MCF 10A (cell line): Measurements from ENCODE around the gene TMEM163. TPM values are rescaled to one million over a fixed set of nuclear protein-coding genes. Genes with fewer than 3 reads are reported as not detected.
A peak's percentile ranks its signal among the peaks of the same experiment; 100 is the strongest.

ENCODE experiments used
- BruUV-seq: library from RNA; stranded (reverse); fragments of 400-500 nt; replicated peaks from 2 replicates; lab custom pipeline; 2021; lab: Mats Ljungman, UMichigan
- CTCF ChIA-PET: fragments of 300-600 bp; sonication (Branson Sonifier 250); formaldehyde crosslinking; extraction: SDS; loops from one replicate; lab custom pipeline; 2021; ENCODE audit warnings: antibody characterized with exemption, inconsistent platforms; lab: Yijun Ruan, JAX
- POLR2A ChIA-PET: fragments of 300-600, 350-650 bp; sonication (Branson Sonifier 250); formaldehyde crosslinking; extraction: SDS; loops from one replicate; lab custom pipeline; 2020; ENCODE audit warnings: antibody characterized with exemption, inconsistent platforms; lab: Yijun Ruan, JAX
- DNase-seq: peaks from one replicate; pipeline ENCODE4 v3.0.0-alpha.2; 2018; ENCODE audit not compliant: unreplicated experiment
- H3K27ac Mint-ChIP-seq: one replicate; pipeline ENCODE4 v1.8.0; 2022; ENCODE audit warnings: mild to moderate bottlenecking, low read depth, mixed read lengths; ENCODE audit not compliant: unreplicated experiment
- H3K27me3 Mint-ChIP-seq: one replicate; pipeline ENCODE4 v1.8.0; 2022; ENCODE audit warnings: mixed read lengths; ENCODE audit not compliant: insufficient read depth, unreplicated experiment
- H3K36me3 Mint-ChIP-seq: one replicate; pipeline ENCODE4 v1.8.0; 2022; ENCODE audit warnings: mild to moderate bottlenecking, moderate library complexity, mixed read lengths; ENCODE audit not compliant: insufficient read depth, unreplicated experiment
- H3K4me1 Mint-ChIP-seq: one replicate; pipeline ENCODE4 v1.8.0; 2022; ENCODE audit warnings: mixed read lengths; ENCODE audit not compliant: insufficient read depth, unreplicated experiment
- H3K4me3 Mint-ChIP-seq: one replicate; pipeline ENCODE4 v1.8.0; 2022; ENCODE audit warnings: mild to moderate bottlenecking, moderate library complexity, mixed read lengths; ENCODE audit not compliant: unreplicated experiment
- H3K9me3 Mint-ChIP-seq: one replicate; pipeline ENCODE4 v1.8.0; 2022; ENCODE audit warnings: mixed read lengths; ENCODE audit not compliant: unreplicated experiment
- CTCF ChIP-seq: fragments of 200-600 bp; IDR thresholded peaks from one replicate; pipeline ENCODE4 v1.8.0; 2022; ENCODE audit warnings: antibody characterized with exemption, mild to moderate bottlenecking; ENCODE audit not compliant: unreplicated experiment
- intact Hi-C: fragments of 100-400 bp; cut with micrococcal nuclease; formaldehyde crosslinking; loops from 2 replicates; pipeline ENCODE4 v1.14.1; 2022
- total RNA-seq: library from RNA; stranded (reverse); gene quantifications from 2 replicates; pipeline ENCODE4 v1.2.3, GENCODE V29; 2022

Gene TMEM163
- total RNA-seq, 1 experiment from 2014 or later = not detected

GRCh38 chr2:134466141-134466540 lies 252.7 kb downstream of the TMEM163 start:
- no peak overlapping the region for H3K27ac Mint-ChIP-seq
- H3K36me3 Mint-ChIP-seq = no peaks in the 10 kb centered on the region
- TF ChIP-seq CTCF = peak; percentile 23
- CTCF ChIA-PET = interaction anchor here (0.9 to 4.3 kb wide), 6 partner anchors 13 to 428 kb away, joined by 3 to 22 read pairs (median 5); no protein-coding TSS in a partner anchor
- BruUV-seq = no TSS peak
- peaks cover 5% of the 10 kb centered on the region for H3K4me1 Mint-ChIP-seq
- H3K27me3 Mint-ChIP-seq = no peaks in the 10 kb centered on the region
- DNase-seq = peak; percentile 53
- intact Hi-C loops = loop anchor here (1.0 to 10.0 kb wide), 2 partner anchors 309 to 432 kb away; no protein-coding TSS in a partner anchor
- no peak overlapping the region for H3K4me3 Mint-ChIP-seq
- H3K9me3 Mint-ChIP-seq = no peaks in the 10 kb centered on the region
- POLR2A ChIA-PET = no interaction called here

- DNase-seq = no peak
- H3K9me3 Mint-ChIP-seq = no peaks in the 10 kb centered on the region
- H3K36me3 Mint-ChIP-seq = no peaks in the 10 kb centered on the region
- intact Hi-C loops = loop anchor here (1.0 to 10.0 kb wide), 2 partner anchors 309 to 433 kb away; no protein-coding TSS in a partner anchor
- no peak overlapping the region for H3K4me3 Mint-ChIP-seq
- peaks cover 8% of the 10 kb centered on the region for H3K4me1 Mint-ChIP-seq
- ChIA-PET POLR2A (no interaction called here), CTCF (interaction anchor here (0.6 to 4.3 kb wide), 9 partner anchors 14 to 433 kb away, joined by 3 to 22 read pairs (median 5); no protein-coding TSS in a partner anchor)
- BruUV-seq = no TSS peak
- H3K27ac Mint-ChIP-seq = no peak overlapping the region
- no peak for TF ChIP-seq CTCF
- H3K27me3 Mint-ChIP-seq = no peaks in the 10 kb centered on the region
Measured at GRCh38 chr2:134465228-134466105, 253.3 kb downstream of the TMEM163 start.

GRCh38 chr2:134463699-134464022 lies 255.1 kb downstream of the TMEM163 start:
- CTCF ChIA-PET = interaction anchor here (1.1 to 4.3 kb wide), 3 partner anchors 12 to 434 kb away, joined by 3 to 22 read pairs (median 10); no protein-coding TSS in a partner anchor
- no peak for DNase-seq
- intact Hi-C loops = loop anchor here (10.0 kb wide), 1 partner anchor 311 kb away; no protein-coding TSS in a partner anchor
- Mint-ChIP-seq H3K27ac (no peak overlapping the region), H3K4me1 (peaks cover 8% of the 10 kb centered on the region), H3K9me3 (no peaks in the 10 kb centered on the region), H3K27me3 (no peaks in the 10 kb centered on the region), H3K36me3 (no peaks in the 10 kb centered on the region), H3K4me3 (no peak overlapping the region)
- BruUV-seq = no TSS peak
- POLR2A ChIA-PET = no interaction called here
- no peak for TF ChIP-seq CTCF
